GM18909 (cell line): ENCODE measurements around the gene TSPAN14.

ENCODE experiments used
- ATAC-seq: cut with Tn5 transposase; IDR thresholded peaks from one replicate; pipeline ENCODE4 v1.9.1; 2021; ENCODE audit warnings: mild to moderate bottlenecking; ENCODE audit not compliant: unreplicated experiment, poor library complexity

TSPAN14 gene

DNA sequence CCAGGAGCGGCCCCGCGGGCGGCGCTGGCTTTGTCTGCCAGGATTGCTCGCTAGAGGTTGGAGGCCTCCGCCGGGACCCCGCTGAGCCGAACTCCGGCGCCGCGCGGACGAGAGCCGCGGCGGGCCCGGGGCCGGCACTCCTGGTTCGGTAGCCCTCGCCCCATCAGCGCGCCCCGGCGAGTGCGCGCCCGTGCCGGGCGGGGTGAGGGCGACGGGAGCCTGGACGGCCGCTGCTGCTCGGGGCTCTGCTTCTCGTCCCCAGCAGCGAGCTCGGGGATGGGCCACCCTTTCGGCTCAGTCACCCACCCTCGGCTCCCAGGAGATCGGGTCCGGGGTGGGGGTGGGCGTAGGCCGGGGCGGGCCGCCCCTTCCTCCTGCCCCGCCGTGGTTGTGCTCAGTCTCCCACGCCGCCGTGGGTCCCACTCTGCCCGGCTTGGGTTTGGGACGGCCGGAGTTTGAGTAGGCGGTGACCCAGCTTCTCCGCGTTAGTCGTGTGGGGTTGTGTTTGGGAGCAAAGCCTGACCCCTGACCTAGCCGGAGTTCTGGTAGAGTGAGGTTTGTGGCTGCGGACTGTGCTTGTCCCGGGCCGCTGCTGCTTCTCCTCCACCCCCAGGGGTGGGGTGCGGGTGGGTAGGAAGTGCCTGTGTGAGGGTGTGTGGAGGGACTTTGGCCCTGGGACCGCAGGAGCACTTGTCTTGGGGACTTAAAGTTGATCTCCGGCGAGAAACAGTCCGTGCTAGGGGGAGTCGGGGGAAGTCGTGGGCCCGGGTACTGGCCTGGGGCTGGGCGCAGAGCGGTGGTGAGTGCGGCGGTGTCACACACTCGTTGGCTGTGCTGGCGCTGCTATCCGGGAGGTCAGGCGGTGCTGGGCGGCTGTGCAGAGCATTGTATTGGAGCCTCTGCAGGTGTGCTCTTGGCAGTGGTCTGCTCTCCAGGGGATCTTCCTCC, 677 bp downstream of the TSPAN14 start:
- ATAC-seq: peak; percentile 17

DNA sequence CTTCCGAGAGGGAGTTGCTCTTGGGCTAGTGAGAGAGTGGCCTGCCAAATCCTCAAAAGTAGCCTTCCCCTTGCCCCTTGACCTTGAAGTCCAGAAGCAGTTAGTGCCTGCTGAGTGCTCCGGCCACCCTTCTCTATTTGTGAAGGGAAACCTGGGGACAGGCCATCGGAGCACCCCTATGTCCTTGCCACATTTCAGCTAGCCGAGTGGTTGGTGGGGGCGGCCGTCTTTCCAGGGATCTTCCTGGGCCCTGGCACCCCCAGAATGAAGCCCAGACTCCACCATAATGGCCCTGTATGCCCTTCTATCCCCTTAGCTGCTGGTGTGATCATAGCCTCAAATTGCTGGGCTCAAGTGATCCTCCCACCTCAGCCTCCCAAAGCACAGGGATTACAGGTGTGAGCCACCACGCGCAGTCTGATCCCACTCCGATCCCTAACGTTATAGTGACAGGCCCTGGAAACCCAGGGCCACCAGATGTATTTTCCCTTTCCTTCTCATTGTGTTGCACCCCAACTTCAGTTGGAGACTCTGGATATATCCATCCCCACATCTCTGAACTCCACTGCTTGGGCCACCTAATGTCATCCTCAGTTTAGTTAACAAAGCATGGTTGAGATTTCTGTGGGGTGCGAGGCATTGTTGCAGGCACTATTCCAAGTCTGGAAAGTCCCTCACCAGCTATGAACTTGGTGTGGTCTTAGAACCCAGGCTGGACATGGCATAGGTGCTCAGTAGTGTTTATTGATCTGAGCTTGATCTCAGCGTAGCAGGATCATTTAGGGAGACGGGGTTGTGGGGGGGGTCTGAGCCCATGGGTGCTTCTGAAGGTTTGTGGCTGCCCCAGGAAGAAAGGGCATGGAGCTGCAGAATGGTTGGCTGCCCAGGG, 1.6 kb downstream of the TSPAN14 start:
- no peak for ATAC-seq

GRCh38 chr10:80457554-80458262, 3.6 kb downstream of the TSPAN14 start:
- ATAC-seq: no peak

DNA sequence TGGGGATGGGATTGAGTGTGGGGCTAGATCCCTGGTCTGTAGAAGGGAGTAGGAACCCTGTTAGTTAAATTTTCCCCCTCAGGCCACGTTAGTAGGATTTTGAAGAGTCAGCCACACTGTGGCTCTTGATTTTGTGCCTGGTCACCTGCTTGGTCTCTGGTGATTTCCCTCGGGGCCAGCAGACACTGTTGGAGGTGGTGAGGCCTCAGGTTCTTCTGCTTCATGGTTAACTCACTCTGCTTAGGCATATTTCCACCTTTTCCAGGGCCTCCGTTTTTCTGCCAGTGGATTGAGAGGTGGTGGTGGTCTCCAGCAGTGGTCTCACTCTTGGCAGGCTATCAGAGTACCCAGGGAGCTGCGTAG, 4.1 kb downstream of the TSPAN14 start:
- ATAC-seq: no peak

GRCh38 chr10:80458638-80459037, 4.5 kb downstream of the TSPAN14 start:
- no peak for ATAC-seq

DNA sequence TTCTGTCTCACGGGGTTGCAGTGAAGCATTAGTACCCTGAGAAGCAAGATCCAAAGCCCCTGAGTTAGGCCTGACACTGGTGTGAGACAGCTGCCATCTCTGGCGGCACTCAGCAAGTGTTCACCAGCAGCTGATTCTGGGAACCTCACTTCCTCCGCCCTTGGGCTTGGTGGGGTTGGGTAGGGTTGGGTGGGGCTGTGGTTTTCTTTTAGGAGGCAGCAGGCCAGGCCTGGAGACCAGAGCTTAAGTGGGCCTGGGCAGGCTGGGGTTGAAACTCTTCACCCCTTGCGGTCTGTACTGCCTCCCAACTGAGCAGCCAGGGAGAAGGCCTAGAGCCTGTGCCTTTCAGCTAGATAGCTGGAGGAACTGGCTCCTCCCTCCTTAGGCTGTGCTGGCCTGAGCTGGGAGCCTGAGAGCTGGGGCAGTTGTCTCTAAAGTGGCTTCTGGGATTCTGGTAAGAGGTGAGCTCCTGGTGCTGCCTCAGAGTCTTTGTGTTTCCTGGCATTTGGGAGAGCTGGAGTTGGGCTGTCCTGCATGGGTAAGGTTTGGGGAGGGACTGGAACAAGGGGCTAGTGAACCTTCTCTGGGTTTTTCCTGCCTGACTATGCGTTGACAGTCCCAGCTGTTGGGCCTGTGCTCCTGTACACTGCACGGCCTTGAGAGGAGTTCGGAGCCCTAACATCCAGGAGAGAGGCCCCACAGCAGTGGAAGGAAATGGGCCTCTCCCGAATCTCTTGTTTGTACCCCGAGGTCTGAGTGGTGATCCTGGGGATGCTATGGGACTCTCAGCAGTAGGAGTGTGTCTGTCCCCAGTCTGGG, 5.1 kb downstream of the TSPAN14 start:
- ATAC-seq: peak; percentile 54

DNA sequence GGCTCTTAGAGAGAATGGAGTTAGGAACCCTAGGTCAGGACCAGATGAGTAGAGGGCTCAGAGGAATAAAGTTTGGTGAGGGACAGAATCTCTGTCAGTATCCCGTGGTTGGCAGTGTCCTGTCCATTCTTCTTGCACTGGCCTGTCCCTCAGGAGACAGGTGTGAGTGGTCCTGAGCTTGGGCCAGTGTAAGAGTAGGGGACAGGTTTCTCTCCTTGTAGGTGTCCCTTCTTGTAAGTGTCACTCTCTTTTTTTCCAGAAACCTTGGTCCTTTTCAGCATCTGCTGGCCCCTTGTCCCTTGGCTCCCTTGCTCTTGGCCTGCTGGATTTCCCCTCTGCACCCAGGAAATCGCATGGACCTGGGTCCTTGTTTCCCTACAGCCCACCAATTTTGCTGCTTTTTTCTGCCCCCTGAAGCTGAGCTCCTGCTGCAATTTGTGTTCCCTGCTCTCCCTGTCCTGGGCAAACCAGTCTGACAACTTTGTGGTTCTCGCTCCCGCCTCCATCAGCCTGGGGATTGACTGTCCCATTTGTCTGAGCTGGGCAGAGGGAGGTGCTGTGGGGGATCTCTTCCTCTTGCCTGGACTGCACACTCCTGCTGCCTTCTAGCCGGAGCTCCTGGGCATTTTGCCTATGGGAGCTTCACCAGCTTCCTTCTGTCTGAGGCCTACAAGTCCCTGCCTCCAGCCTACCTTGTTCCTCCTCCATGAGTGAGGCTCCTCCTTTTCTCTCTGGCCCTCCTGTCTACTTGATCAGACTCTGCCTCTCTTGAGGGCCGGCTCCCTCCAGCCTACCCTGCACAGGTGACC, 6.5 kb downstream of the TSPAN14 start:
- ATAC-seq: no peak

DNA sequence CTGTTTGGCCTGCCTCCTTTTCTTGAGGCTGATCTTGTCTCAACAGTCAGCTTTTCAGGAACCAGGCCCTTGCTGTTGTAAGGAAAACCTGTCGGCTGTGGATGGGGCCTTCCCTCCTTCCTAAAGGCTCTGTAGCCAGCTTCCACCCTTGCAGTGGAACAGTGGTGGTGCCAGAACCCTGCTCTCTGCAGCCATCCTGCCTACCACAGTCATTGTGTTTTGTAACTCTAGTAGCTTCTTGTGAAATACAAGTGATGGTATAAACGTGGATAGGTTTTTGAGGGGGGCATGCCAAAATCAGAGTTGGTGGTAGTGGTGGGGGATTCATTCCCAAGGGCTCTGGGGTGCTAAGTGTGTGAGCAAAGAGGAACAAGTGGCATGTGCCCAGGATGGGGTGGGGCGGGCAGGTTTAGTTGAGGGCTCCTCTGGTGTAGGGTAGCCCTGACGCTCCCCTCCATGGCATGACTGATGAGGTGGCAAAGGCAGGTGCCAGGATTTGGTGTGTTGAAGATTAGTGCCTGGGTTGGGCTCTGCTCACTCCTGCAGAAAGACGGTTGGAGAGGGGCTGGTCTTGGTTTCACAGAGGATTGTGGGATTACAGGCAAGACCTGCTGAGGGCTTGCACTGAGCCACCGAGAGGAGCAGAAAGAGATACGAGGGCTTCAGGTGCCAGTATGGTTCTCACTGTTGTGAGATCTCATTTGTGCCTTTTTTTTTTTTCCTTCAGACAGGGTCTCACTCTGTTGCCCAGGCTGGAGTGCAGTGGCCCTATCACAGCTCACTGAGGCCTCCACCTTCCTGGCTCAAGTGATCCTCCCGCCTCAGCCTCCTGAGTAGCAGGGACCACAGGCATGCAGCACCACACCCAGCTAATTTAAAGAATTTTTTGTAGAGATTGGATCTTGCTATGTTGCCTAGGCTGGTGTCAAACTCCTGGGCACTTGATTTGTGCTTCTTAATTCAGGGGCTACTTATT, 7.4 kb downstream of the TSPAN14 start:
- no peak for ATAC-seq

DNA sequence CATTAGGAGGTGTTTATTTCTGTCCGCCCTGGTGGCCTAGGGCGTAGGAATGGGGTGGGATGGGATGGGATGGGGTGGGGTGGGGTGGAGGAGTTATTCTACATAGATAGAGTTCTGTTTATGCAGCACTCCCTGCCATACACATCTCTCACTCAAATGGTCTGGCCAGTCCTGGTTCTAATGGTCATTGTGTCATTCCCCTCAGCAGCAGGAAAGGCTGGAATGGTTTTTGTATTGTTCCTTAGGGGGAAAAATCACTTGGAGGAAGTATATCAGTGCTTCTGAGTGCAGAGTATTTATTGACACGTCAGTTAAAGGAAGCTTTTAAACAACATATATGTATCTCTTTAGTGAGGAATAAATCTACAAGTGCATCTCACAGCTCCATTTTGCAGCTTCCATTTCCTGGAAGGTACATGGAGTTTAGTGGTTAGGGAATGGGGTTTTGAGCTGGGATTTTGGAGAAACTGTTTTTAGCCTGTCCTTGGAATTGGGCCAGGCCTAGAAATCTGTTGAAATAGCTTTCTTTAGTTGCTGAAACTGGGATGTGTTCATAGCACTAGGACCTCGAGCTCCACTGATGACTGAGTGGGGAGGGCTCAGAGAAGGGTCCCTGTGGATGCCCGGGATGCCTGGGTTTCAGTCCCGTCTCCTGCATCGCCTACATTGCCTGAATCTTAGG, 8.3 kb downstream of the TSPAN14 start:
- no peak for ATAC-seq

DNA sequence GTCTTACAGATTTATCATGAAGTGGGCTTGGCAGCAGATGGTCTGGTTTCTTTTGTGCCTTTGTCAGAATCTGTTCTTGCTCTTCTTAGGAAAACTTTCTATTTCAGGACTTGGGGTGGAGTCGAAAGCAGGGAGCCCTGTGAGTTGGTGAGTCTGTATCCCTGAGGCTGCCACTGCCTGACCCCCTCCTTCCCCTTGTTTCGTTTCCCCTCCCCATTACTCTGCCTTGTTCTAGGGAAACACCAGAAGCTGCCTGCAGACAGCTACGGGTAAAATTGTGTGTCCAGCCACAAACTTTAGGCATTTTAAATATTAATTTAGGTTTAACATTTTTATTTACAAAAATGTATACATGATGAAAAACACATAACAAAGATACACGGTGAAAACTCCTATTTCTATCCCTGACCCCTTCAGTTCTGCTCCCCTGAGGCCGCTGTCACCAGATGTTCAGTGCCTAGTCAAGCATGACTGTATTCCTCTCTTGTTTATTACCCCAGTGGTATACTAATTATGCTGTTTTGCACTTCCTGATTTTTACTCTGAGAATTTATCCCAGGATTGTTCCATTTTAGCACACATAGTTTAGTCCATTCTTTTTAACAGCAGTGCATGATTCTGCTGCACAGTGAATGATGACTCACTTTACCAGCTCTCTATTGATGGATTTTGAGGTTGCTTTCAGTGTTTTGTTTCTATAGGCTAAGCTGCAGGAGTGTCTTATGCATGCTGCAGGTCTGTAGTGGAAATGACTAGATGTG, 9.1 kb downstream of the TSPAN14 start:
- peak; percentile 37 for ATAC-seq

GRCh38 chr10:80463868-80464267, 9.8 kb downstream of the TSPAN14 start:
- ATAC-seq: no peak

DNA sequence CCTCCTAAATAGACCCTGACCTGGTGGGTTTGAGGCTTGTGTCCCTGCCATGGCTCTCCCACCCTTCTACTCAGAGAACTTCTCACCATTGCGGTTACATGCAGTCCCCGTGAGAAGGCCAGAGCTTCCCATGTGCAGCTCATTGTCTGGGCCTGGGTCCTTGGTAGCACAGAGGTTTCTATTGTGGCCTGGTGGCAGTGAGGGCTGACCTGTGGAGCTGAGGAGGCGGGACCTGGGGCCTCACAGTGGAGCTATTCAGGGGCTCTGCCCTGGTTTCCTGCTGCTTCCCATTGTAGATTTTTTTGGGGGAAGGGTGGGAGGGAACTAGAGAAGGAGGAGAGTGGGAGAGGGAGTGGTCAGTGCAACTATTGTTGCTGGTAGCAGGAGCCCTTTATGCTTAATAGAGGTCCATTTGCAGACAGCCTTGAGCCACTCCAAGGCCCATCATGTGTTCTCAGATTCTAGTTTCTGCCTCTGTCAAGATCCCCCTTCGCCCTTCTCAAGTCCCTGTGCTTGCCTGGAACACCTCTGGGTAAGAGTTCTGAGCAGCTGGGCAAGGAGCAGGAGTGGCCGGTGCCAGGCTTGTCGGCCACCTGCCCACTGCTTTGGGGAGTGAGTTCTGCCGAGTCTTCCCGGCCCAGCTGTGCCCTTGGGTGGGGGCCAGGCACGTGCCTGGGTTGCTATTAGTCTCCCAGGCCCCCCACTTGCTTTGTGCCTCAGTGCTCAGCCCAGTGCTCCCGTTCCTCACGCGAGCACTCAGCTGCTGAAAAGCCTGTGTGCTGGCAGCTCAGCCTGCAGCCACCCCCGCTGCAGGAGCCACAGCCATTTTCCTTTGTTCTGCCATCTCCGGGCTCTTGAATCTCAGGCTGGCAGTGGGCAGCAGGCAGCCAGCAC, 10.7 kb downstream of the TSPAN14 start:
- no peak for ATAC-seq

GRCh38 chr10:80465451-80465835, 11.3 kb downstream of the TSPAN14 start:
- no peak for ATAC-seq

DNA sequence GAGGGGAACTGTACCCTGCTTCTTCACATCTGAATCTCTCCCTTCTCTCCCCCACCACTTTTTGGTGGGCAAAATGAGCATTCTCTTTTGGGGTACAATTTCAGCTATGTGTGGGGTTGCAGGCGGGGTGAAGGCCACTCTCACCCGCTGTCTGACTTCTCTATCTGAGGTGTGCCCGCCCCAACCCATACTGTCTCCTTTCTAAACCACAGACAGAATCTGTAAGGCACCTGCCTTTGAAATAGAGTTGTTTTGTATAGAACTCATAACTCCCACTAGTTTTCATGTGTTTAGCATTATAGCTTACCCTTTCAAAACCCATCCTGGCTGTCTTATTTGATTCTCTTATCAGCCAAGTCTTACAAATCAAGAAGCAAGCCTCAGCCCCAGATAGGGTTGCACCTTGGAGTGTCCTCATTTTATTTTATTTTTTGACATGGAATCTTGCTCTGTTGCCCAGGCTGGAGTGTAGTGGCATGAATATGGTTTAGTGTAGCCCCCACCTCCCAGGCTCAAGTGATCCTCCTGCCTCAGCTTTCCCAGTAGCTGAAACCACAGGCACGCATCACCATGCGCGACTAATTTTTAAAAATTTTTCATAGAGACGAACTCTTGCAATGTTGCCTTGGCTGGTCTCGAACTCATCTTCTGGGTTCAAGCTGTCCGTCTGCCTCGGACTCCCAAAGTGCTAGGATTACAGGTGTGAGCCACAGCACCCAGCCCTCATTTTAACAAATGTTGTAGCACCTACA, 11.9 kb downstream of the TSPAN14 start:
- no peak for ATAC-seq

- no peak for ATAC-seq
These were observed 12.7 kb downstream of the TSPAN14 start for GRCh38 chr10:80466724-80467326.
